ENCODE data around the gene BBX.

DNA sequence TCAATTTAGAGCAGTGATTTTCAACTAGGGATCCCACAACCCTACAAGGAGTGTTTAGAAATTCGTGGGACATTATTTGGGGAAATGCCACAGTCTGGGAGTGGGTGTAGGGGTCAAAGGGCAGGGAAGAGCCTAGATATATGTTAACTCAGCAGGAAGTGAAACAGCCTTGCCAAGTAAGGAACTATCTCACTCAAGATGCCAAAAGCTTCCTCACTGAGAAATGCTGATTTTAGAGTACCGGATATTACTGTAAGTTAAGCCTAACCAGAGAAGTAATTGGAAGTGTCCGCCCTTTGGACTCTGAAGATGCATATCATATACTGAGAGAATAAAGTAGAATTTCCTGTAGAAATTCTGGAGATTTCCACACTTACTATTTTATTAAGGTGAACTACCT lies 158.6 kb downstream of the BBX start:
- no peak for TF ChIP-seq GATA2 (IDR thresholded peaks at IDR 0.05; ENCODE audit: low read depth, low read length)
- no peak for TF ChIP-seq GATA3 (IDR thresholded peaks at IDR 0.05; ENCODE audit: low read depth, low read length)
